NCI-H510A treated with DMSO at 0.1 percent for 48 hours (cell line): ENCODE measurements around the gene CNOT4.
"Not testable (repeated sequence)": the region's sequence is repeated elsewhere in the genome, so short reads cannot be mapped to it uniquely, and the experiment has no call there.

Experiments used
- DNase-seq: peaks from one replicate; lab custom pipeline; 2025; lab: John Stamatoyannopoulos, UW

CNOT4 gene

DNA sequence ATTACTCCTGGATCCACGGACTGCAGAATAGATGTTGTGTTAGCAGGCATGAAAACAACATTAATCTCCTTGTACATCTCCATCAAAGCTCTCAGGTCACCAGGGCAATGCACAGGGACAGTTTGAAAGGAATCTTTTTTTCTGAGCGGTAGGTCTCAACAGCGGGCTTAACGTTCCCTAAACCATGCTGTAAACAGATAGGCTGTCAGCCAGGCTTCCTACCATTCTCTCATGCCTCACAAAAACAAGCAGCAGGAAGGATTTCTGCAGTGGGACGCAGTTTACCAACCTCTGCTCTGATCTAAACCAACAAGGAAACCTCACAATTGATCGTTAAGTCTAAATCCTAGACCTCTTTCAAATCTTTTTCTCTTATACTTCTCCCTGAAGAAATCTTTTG is 50.8 kb downstream of the CNOT4 start:
- DNase-seq, result no peak

DNA sequence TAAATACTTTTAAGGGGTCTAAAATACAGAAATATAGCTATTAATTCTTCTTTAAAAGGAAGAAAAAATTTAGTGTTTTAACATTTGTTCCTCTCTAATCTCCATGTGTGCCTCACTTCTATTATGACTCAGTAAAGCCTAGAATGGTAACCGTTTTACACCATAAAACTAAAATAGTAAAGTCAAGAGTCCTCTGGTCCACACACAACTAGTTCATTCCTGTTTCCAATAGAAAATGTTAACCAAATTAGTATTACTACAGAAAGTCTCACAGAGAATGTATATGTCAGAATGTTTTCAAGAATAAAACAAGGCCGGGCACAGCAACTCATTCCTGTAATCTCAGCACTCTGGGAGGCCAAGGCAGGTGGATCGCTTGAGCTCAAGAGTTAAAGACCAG is 55.8 kb downstream of the CNOT4 start:
- DNase-seq, result no peak

DNA sequence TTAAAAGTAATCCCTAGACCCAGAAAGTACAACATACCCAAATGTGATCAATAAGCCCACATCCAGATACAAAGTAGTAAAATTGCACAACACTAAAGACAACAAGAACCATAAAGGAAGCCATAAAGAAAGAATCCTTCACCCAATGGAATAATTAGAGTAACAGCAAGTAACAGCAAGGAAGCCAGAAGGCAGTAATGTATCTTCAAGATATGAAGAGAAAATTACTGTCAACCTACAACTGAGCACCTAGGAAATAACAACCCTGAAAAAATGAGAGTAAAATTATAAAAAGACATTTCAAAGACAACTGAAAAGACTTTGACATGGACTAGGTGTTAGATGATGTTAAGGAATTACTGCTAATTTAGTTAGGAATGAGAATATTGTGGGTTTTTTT is 60.5 kb downstream of the CNOT4 start:
- DNase-seq, result no peak

DNA sequence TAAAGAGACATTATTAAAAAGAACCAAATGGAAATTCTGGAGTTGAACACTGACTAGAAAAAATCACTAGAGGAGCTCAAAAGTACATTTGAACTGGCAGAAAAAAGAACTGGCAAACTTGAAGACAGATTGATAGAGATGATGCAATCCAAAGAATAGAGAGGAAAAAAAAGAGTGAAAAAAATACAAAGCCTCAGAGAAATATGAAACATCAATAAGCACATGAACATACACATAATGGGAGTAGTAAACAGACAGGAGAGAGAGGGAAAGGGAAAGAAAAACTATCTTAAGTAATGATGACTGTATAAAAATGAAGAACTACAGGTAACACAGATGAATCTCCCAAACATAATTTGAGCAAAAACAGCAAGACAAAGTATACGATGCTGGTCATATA is 61.1 kb downstream of the CNOT4 start:
- no peak for DNase-seq

DNA sequence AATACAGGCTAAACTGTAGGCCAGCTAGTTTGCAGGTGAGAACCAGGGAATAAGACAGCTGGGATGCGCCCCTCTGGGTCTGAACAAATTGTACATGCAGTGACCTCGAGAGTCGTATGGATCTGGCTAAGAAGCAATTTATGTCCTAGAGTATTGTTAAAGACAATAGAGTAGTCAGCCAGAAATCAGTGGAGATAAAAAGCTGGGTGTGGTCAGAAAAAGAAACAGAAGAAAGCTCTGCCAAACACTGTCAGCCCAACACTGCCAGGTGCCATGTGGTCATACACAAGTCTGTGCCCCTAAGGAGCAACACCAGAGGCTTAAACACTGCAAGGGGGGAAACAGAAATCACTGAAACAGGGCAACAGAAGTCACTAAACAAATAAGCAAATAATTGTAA is 62.2 kb downstream of the CNOT4 start:
- no peak for DNase-seq

DNA sequence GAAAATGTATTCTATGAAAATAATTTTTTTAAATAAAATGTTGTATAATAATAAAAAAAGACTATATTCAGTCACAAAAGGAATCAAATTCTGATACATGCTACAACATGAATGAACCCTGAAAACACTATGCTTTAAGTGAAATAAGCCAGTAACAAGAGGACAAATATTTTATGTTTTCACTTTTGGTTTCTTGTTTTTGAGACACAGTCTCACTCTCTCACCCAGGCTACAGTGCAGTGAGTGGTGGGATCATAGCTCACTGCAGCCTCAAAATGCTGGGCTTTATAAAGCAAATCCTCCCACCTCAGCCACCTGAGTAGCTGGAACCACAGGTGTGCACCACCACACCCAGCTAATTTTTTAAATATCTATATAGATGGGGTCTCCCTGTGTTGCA is 64.2 kb downstream of the CNOT4 start:
- no peak for DNase-seq

DNA sequence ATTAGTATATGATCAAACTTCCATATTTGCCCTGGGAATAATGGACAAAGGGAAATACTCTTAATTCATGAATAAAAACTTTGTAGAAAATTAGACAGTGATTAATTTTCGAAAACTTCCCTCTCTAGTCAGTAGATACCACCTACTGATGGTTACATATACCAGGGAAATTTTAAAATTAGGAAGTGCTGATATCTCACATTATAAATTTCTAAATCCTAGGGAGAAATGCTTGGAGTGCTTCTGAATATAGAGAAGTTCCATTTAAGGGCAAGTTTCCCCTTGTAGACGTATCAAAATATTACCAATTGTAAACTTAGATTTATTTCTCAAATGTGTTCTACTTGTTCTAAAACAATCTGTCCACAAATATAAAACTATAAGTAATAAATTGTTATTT is 64.6 kb downstream of the CNOT4 start:
- DNase-seq, result not testable (repeated sequence)

DNA sequence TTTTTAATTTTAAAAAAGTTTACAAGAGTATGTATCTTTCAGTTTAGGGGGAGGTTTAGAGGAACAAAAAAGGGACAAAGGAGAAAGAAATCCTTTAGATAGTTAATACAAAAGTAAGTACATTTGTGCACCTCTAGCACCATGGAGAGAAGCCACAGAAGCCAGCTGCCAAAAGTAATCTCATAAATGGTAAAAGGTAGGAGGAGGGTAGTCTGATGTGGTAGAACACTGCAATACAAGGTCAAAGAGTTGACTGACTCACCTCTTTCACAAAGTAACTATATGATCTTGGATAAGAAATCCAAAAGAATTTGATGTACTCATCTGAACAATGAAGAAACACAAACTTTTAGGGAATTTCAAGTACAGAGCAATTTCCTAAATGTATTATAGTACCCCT is 68.1 kb downstream of the CNOT4 start:
- DNase-seq, result no peak

DNA sequence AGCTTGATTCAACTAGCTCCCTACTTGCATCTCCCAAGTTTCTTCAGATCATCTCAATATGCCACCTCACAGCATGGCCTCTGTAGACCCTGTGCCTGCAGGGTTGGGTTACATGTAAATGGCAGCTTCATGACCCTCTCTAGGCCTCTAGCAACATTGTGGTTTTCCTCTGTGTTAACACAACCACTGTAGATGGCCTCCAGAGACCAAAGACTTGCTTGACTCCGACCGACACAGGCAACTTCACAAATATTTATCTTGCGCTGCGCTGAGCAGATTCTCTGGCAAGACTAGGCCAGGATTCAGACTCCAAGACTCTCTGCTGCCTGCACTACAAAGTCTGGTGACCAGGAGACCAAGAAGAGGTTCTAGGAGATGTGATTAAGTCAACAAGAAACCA is 75.9 kb downstream of the CNOT4 start:
- no peak for DNase-seq

DNA sequence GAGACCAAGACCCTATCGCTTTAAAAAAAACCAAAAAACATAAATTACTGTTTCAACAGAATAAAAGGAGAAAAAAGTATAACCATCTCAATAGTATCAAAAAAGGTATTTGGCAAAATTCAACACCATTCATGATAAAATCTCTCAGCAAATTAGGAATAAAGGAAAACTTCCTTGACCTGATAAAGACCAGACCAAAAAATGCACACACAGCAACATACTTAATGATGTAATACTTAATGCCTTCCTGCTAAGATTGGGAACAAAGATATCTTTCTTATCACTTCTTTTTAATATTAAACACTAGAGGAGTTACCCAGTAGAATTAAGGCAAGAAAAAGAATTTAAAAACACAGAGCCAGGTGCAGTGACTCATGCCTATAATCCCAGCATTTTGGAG is 79.3 kb downstream of the CNOT4 start:
- no peak for DNase-seq

DNA sequence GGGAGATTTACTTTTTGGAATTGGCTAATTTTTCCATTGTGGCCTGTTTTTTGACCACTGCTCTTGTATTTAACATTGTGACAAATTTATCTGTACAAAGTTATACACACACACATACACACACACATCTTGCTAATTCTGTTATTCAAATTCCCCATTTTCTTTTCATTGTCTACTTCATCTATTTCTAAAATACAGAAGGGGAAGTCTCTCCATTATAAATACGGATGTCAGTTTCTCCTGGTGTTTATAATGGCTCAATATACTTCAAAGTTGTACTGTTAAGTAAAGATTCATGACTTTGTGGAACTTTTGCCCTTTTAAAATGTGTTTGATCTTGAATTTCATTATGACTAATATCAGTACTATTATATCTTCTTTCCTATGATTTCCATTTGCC is 81.0 kb downstream of the CNOT4 start:
- no peak for DNase-seq

DNA sequence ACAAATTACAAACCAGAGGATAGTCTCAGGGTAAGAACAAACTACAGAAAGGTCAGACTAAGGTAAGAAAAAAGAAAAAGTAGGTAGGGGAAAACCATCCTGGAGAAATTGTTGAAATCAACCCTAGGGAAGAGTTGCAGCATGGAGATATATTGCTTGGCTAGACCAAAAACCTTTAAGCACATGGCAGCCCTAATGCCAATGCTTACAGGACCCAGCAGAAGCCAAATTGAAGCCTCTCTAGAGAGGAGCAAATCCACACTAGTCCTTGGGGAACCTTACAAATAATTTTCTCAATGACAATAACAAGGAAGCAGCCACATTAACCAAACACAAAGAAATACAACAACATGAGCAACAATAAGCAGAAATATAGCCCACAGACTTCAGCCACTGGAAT is 81.9 kb downstream of the CNOT4 start:
- no peak for DNase-seq

DNA sequence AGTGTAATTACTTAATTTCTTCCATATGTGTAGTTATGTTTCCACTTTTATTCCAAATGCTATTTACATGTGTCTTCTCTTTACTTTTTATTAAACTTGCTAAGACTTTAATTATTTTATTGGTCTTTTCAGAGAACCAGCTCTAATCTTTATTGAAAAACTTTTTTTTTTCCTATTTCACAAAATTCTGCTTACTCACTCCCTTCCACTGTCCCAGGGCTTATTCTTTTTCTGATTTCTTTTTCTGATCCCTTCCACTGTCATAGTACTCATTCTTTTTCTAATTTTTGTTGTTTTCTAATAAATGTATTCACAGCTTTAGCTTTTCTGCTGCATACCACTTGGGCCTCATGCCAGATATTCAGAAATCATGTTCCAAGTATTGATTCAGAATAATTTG is 82.7 kb downstream of the CNOT4 start:
- no peak for DNase-seq

DNA sequence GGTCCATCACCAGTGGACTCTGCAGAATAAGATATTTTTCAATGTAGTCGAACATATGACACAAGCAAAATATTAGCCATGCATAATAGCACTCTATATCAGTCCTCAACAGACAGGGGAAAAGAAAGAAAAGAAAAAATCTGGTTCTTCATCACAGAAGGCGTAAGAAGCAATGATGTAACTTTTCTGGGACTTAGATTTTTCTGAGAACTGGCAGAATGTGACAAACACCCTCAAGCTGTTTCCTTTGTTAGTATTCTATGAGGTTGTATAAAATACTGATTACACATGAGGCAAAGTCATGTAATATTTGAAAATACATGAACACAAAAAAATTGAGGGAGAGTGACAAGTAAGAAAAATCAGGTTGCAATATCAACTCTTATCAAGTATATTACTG is 84.9 kb downstream of the CNOT4 start:
- no peak for DNase-seq

DNA sequence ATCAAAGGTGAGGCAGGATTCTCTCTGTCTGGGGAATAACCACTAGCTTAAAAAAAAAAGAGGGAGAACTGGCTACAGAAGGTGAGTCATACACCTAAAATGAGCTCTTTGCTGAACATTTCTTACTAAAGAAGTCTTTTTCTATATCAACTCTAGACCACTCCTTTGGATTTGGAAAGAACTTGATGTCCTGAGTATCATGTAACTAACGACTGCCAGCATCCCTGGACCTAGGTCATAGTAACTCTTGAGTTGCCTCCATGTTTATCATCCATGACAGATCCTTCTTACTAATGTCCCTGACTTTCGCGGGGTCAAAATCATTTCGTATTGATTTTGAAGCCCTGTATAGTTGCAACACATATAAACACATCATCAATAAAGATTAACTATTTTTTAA is 89.1 kb downstream of the CNOT4 start:
- no peak for DNase-seq

DNA sequence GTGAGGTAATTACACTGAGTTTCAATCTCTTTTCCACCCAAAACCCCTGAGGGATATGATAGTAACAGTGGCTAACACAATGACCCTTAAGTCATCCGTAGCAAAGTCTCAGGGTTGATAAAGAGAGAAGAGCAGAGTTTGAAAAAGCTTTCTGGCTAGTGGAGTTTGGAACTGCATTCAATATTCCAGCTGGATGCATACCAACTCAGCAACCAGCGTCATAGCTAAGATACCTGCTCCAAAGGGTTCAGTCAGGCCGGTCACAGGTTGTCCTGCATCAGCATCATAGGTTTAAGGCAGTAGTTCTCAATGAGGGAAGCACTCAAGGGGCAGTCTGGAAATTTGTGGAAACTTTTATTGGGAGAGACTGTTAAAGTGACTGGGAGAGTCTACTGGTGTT is 93.5 kb downstream of the CNOT4 start:
- no peak for DNase-seq

DNA sequence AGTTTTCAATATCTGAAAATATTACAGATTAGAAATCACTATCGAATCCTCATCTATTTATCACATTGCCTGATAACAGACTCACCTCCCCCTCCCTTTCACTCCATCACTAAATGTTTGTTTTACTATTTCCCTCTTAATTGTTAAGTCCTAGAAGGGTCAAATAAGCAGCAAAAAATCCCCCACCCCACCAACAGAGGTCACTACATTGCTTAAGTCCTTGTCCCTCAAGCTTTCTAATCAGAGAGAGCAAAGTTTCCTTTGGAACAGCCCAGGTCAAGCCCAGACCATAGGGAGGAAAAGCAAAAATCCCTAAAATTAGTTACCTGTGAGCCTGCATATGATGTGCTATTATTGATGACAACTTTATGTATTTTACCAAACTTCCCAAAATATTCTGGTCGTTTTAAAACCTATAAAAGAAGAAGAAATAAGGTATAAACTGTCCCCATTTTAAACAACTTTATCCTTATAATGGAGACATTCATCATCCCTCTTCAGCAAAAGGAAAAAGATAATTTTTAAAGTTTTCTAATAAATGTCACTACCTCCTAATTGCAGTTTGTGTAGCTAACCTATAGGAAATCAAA is 95.0 kb downstream of the CNOT4 start:
- no peak for DNase-seq

DNA sequence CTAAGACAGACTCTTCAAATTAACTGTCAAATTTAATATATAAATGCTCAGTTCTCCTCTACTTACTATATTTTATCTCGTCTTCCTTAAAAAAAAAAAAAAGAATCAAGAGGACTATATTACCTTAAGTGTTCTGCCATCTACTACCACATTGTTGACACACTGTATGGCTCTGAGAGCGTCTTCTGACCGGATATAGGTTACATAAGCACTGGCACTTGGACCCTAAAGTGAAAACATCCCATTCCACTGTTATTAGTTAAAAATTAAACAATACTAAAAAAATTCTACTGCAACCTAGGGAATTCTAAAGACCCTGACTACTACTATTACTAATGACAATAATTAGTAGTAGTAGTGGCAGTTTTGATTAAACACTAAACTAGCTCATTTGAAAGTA is 95.7 kb downstream of the CNOT4 start:
- DNase-seq, result no peak

DNA sequence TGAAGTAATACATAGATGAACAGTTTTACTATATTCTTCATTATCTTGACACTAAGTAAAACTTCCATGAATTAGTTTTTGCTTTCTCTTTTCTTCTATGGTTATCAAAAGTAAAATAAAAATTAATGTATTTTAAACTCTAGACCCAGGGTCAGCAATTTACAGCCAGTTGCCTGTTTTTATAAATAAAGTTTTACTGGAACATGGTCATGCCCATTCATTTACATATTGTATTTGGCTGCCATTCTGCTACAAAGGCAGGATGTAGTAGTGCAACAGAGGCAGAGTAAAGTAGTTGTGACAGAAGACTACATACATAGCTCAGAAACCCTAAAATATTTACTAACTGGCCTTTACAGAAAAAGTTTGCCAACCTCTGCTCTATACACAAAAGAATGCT is 98.8 kb downstream of the CNOT4 start:
- DNase-seq, result no peak

DNA sequence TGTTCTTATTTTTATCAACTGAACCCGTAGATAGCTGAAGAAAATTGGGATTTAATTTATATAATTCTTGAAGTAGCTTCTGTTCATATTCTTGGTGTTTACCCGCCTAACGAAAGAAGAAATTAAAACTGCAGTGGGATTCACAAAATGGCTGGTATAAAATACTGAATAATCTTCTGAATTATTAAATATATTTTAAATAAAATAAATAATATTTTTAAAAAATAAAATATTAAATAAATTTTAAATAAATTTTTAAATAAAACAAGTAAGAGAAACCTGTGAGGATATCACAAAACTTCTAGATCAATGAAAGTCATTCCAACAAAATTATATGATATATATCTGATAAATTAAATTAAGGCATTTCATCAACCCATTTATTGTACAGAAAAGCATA is 99.4 kb downstream of the CNOT4 start:
- no peak for DNase-seq

DNA sequence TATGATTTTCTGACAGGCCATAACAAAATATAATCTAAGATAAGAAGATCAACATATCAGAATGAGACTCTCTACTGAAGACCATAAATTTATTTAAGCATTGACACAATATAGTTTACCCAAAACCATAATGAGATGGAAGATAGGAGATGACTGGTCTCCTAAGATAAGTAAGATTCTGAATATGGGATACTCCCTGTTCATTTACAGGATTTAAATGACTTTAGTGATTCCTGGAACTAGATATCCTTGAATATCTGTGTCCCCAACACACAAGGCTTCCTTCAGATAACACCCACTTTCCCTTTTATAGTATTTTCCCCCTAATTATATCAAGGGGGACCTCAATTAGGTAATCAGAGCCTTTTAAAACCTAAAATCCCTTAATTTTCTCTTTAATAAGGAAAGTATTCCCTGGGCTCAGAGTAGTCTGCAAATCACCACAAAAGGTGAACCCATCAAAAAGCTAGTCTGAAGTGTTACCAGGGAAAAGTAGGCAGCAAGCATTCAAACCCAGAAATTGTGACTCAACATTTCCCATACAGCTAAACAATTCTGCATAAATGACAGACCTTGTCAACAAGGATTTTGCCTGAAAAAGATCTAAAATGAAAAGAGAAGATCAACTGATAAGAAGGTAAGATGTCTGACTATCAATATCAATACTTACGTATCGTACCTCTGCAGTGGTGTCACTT is 99.9 kb downstream of the CNOT4 start:
- no peak for DNase-seq

DNA sequence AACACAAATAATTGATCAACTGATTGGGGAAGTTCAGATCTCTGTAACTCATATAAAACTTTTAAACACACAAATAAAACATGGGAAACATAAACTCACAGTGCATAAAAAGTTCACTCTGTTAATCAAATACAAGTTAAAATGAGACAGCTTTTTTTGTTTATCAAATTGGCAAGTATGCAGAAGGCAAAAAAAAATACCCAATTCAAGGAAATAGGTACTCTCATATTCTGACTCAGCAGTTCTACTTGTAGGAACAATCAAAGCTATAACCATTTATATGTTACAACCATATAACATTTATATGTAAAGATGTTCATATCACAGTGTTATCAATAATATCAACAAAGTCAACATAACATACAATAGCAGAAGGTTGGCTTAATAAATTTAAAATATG is 102.0 kb downstream of the CNOT4 start:
- DNase-seq, result no peak

DNA sequence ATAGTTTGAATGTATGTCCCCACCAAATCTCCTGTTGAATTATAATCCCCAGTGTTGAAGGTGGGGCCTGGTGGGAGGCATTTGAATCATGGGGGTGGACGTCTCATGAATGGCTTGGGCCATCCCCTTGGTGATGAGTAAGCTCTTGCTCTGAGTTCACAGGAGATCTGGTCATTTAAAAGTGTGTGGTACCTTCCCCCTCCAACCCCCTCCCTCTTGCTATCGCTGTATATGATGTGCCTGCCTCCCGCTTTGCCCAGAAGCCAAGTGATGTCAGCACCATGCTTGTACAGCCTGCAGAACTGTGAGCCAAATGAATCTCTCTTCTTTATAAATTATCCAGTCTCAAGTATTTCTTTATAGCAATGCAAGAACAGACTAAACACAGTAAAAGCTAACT is 103.0 kb downstream of the CNOT4 start:
- no peak for DNase-seq

DNA sequence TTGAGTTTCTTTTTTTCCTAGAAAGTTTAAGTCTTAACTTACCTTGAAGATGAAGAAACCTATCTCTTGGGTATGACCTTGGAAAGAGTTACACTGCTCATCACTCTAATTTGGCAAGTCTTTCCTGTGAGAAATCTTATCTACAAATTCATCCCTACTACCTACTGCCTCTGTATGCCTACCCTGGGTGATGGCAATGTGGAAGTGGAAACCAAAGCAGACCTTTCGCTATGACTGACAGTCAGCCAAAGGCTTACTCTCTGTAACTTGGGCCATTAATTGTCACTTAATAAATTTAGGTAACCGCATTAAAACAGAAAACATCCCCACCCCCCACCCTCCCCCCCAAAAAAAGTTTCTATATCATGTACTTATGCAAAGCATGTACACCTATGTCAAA is 103.9 kb downstream of the CNOT4 start:
- DNase-seq, result no peak
